SK-N-SH treated with all-trans-retinoic acid at 6 μM for 48 hours (cell line): ENCODE data around the gene BMP15.

Experiments used
- ESRRG ChIP-seq: fragments of 250-450 bp; sonication (Bioruptor Pico); IDR thresholded peaks from 2 replicates; pipeline ENCODE4 v1.6.1; 2021; ENCODE audit warnings: mild to moderate bottlenecking
- GLIS3 ChIP-seq: fragments of 250-450 bp; sonication (Bioruptor Pico); IDR thresholded peaks from 2 replicates; pipeline ENCODE4 v1.5.0; 2020; ENCODE audit warnings: mild to moderate bottlenecking, moderate library complexity
- ISL1 ChIP-seq: fragments of 250-450 bp; sonication (Bioruptor Pico); IDR thresholded peaks from 2 replicates; pipeline ENCODE4 v2.1.2; 2022; ENCODE audit warnings: mild to moderate bottlenecking, moderate library complexity
- OSR1 ChIP-seq: fragments of 250-450 bp; sonication (Bioruptor Pico); IDR thresholded peaks from 2 replicates; pipeline ENCODE4 v1.8.0; 2022; ENCODE audit warnings: moderate library complexity, mild to moderate bottlenecking, inconsistent platforms
- POU6F1 ChIP-seq: fragments of 250-450 bp; sonication (Bioruptor Pico); IDR thresholded peaks from 2 replicates; pipeline ENCODE4 v1.8.0; 2021; ENCODE audit warnings: low read depth, mild to moderate bottlenecking, moderate library complexity, borderline replicate concordance
- PPARA ChIP-seq: fragments of 250-450 bp; sonication (Bioruptor Pico); IDR thresholded peaks from 2 replicates; pipeline ENCODE4 v1.5.0; 2020; ENCODE audit warnings: mild to moderate bottlenecking, borderline replicate concordance
- TSHZ2 ChIP-seq: fragments of 250-450 bp; sonication (Bioruptor Pico); IDR thresholded peaks from 2 replicates; pipeline ENCODE4 v1.5.0; 2020; ENCODE audit warnings: mild to moderate bottlenecking, moderate library complexity
- ZFP3 ChIP-seq: fragments of 250-450 bp; sonication (Bioruptor Pico); IDR thresholded peaks from 2 replicates; pipeline ENCODE4 v1.5.0; 2020; ENCODE audit warnings: mild to moderate bottlenecking, moderate library complexity
- ZFP30 ChIP-seq: fragments of 450-650 bp; formaldehyde crosslinking; IDR thresholded peaks from 2 replicates; pipeline ENCODE4 v1.5.0; 2022; ENCODE audit warnings: mild to moderate bottlenecking, moderate library complexity
- ZNF70 ChIP-seq: fragments of 450-650 bp; formaldehyde crosslinking; IDR thresholded peaks from 2 replicates; pipeline ENCODE4 v1.5.0; 2020; ENCODE audit warnings: mild to moderate bottlenecking, moderate library complexity

- TF ChIP-seq GLIS3 (CRISPR knock-in tag) (no peak), OSR1 (CRISPR knock-in tag) (no peak), TSHZ2 (CRISPR knock-in tag) (no peak), ISL1 (CRISPR knock-in tag) (no peak), ZFP30 (no peak), ZNF70 (CRISPR knock-in tag) (no peak), POU6F1 (CRISPR knock-in tag) (no peak), ZFP3 (CRISPR knock-in tag) (no peak), PPARA (CRISPR knock-in tag) (no peak), ESRRG (no peak)
These were observed 43.3 kb downstream of the BMP15 start for GRCh38 chrX:50953832-50954231.
